ENCODE data around the gene AGAP1.

DNA sequence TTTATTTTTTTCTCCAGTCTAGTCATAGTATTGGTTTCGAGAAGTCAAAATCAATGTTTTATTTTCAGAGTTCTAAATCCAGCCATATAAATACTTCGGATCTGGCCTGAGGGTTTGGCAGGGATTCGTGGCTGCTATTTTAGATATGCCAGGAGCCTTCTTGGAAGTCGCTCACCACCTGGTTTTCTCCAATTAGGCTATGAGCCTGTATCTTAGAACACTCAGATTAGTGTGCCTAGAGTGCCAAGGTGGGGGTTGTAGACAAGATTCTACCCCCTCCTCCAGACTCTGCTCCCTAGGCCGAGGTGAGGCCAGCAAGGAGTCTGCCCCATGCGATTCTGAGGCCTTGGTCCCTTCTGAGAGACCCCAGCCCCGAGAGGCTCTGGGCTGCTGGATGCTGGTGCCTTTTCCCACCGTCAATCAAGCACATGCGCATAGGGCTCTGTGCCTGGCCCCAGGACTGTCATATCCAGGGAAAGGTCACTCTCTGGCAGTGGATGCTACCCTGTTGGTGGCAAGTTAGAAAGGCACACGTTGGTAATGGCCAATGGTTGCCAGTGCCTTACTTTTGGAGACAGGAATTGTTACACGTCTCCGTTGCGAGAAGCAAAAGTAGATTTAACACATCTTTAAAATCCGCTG is 197.1 kb downstream of the AGAP1 start:
- no peak for TF ChIP-seq POLR2A (IDR thresholded peaks at IDR 0.05; ENCODE audit: low read depth, low read length)
- TF ChIP-seq POLR2AphosphoS5 (IDR thresholded peaks at IDR 0.05; ENCODE audit: low read depth, low read length), result no peak
- no peak for TF ChIP-seq TAF1 (IDR thresholded peaks at IDR 0.05; ENCODE audit: low read depth, low read length)
- TF ChIP-seq SPI1 (IDR thresholded peaks at IDR 0.05; ENCODE audit: low read depth, low read length), result no peak
